ENCODE results near the gene ARSG.
A peak's percentile ranks its signal among the peaks of the same experiment; 100 is the strongest.

The ARSG gene

DNA sequence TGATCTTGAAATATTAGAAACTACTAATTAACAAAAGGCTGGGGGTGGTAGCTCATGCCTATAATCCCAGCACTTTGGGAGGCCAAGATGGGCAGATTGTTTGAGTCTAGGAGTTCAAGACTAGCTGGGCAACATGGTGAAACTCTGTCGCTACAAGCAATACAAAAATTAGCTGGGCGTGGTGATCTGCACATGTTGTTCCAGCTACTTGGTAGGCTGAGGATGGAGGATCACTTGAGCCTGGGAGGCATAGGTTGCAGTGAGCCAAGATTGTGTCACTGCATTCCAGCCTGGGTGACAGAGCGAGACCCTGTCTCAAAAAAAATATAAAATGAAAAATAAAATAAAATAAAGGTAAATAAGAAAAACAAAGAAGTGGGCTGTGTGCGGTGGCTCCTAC, 66.6 kb downstream of the ARSG start:
- ChIA-PET CTCF (interaction anchor here (0.7 to 2.0 kb wide), 3 partner anchors 10 to 79 kb away, joined by 3 to 6 read pairs (median 4); no protein-coding TSS in a partner anchor), POLR2A (no interaction called here)

DNA sequence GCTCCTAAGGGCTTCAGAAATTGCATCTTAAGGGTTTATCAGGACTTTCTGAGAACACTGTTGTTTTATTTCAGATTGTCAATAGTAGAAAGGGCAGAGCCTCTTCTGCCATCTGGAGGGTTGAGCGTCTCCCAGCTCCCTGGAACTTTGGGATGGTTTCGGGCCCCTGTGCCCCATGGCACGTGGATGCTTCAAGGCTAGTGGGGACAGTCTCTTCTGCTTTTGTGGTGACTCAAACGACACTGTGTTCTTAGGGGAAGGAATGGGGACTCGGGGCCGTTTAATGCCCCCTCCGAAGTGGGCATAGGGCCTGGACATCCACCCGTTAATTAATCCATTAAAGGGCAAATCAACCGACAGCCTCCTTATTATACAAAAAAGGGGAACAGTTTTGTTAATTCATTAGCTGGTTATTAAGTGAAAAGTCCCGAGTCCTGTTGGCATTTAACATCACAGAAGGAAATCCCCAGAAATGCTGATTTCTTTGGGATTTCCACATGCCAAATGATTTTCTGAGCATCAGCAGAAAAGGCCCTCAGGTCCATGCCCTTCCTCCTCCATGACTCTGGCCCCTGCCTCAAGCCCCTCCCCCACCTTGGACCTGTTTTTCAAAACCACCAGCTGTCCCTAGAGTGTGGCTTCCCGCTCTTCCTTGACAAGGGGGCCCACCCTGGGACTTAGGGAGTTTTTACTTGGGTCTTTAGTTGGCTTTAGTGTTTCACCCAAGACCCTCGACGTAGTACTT, 68.7 kb downstream of the ARSG start:
- Histone ChIP-seq H3K27ac (ENCODE audit: extremely low read depth, low read depth, low read length) (no peak overlapping the region), H3K4me1 (ENCODE audit: control insufficient read depth, insufficient read depth, low read length) (no peaks in the 10 kb centered on the region), H3K36me3 (ENCODE audit: control insufficient read depth in 2 of 2, insufficient read depth in 1 of 2, low read length in 2 of 2) (no peaks in the 10 kb centered on the region; a peak in 1 of 3 replicates), H3K4me3 (ENCODE audit: low read depth, low read length) (no peak overlapping the region), H3K9me3 (ENCODE audit: control insufficient read depth, insufficient read depth, low read depth, low read length) (no peaks in the 10 kb centered on the region)
- TF ChIP-seq KLF10 (tag by site-specific recombination; IDR thresholded peaks at IDR 0.05) (no peak), GLI2 (tag by site-specific recombination; IDR thresholded peaks at IDR 0.05; ENCODE audit: borderline replicate concordance, low read depth) (no peak), OSR2 (tag by site-specific recombination; IDR thresholded peaks at IDR 0.05) (no peak), ZNF423 (tag by site-specific recombination; IDR thresholded peaks at IDR 0.05) (no peak), ZNF24 (tag by site-specific recombination; IDR thresholded peaks at IDR 0.05) (no peak)
- ChIA-PET CTCF (no interaction called here), POLR2A (no interaction called here)

More for the DNA sequence above, 66.6 kb downstream of the ARSG start:
- Histone ChIP-seq H3K36me3 (ENCODE audit: control insufficient read depth in 2 of 2, insufficient read depth in 1 of 2, low read length in 2 of 2) (no peaks in the 10 kb centered on the region; a peak in 1 of 3 replicates), H3K4me3 (ENCODE audit: low read depth, low read length) (no peak overlapping the region), H3K4me1 (ENCODE audit: control insufficient read depth, insufficient read depth, low read length) (no peaks in the 10 kb centered on the region), H3K9me3 (ENCODE audit: control insufficient read depth, insufficient read depth, low read depth, low read length) (no peaks in the 10 kb centered on the region), H3K27ac (ENCODE audit: extremely low read depth, low read depth, low read length) (no peak overlapping the region)
- no peak for TF ChIP-seq BCL11A (tag by site-specific recombination; IDR thresholded peaks at IDR 0.05; ENCODE audit: low read depth)
- no peak for TF ChIP-seq ZNF426 (tag by site-specific recombination; IDR thresholded peaks at IDR 0.05)
- no peak for TF ChIP-seq ZNF585B (tag by site-specific recombination; IDR thresholded peaks at IDR 0.05)
- TF ChIP-seq ZNF596 (tag by site-specific recombination; IDR thresholded peaks at IDR 0.05), result no peak

DNA sequence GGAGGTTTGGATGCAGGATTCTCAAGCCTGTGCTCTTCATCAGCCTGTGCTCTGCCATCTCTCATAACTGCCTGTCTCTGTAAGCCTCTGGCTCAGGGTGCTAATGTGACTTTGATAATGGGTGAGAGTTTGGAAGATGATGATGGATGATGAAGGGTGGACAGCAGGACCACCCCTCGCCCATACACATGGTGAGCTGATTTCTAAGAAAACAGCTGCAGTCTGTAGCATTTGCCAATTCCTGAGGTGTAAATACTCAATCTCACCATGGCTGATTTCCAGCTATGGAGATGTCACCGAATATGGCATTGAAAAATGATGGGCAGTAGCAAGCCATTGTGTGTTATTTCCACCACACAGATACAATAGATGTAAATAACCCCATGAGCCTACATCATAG, 74.2 kb downstream of the ARSG start:
- no peaks in the 10 kb centered on the region for H3K36me3 ChIP-seq (ENCODE audit: control insufficient read depth in 2 of 2, insufficient read depth in 1 of 2, low read length in 2 of 2)
- ChIA-PET CTCF (interaction anchor here (1.5 to 1.8 kb wide), 2 partner anchors 34 to 100 kb away, joined by 4 to 6 read pairs; no protein-coding TSS in a partner anchor), POLR2A (no interaction called here)
- H3K27ac ChIP-seq (ENCODE audit: extremely low read depth, low read depth, low read length), result no peak overlapping the region
- TF ChIP-seq ZNF670 (tag by site-specific recombination; IDR thresholded peaks at IDR 0.05; ENCODE audit: low read depth) (no peak), ZNF335 (tag by site-specific recombination; conservative IDR thresholded peaks at IDR 0.05) (no peak), ZNF202 (tag by site-specific recombination; IDR thresholded peaks at IDR 0.05; ENCODE audit: borderline replicate concordance) (no peak), ZNF112 (tag by site-specific recombination; IDR thresholded peaks at IDR 0.05) (peak; percentile 95)
- no peaks in the 10 kb centered on the region for H3K4me1 ChIP-seq (ENCODE audit: control insufficient read depth, insufficient read depth, low read length)
- H3K4me3 ChIP-seq (ENCODE audit: low read depth, low read length), result no peak overlapping the region
- H3K9me3 ChIP-seq (ENCODE audit: control insufficient read depth, insufficient read depth, low read depth, low read length), result no peaks in the 10 kb centered on the region

DNA sequence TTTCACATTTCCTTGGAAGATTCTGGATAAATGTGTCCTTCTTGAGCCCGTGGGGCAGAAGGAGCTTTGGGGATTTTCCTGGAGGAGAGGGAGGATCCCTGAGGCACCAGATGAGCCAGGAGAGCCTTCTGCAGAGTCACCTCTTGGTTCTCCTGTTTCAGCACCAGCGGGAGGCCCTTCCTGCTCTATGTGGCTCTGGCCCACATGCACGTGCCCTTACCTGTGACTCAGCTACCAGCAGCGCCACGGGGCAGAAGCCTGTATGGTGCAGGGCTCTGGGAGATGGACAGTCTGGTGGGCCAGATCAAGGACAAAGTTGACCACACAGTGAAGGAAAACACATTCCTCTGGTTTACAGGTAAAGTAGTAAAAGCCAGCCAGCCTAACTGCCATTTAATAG, 77.1 kb downstream of the ARSG start:
- CTCF ChIA-PET, result interaction anchor here (0.6 kb wide), 1 partner anchor 602 kb away, joined by 3 read pairs; no protein-coding TSS in a partner anchor
- Histone ChIP-seq H3K4me1 (ENCODE audit: control insufficient read depth, insufficient read depth, low read length) (no peaks in the 10 kb centered on the region), H3K4me3 (ENCODE audit: low read depth, low read length) (no peak overlapping the region), H3K9me3 (ENCODE audit: control insufficient read depth, insufficient read depth, low read depth, low read length) (no peaks in the 10 kb centered on the region), H3K36me3 (ENCODE audit: control insufficient read depth in 2 of 2, insufficient read depth in 1 of 2, low read length in 2 of 2) (no peaks in the 10 kb centered on the region), H3K27ac (ENCODE audit: extremely low read depth, low read depth, low read length) (no peak overlapping the region)
- TF ChIP-seq ZBTB48 (tag by site-specific recombination; IDR thresholded peaks at IDR 0.05) (no peak), ZNF239 (tag by site-specific recombination; IDR thresholded peaks at IDR 0.05) (no peak), ZBTB17 (tag by site-specific recombination; IDR thresholded peaks at IDR 0.05) (no peak)
- TF ChIP-seq, protein P1, sequence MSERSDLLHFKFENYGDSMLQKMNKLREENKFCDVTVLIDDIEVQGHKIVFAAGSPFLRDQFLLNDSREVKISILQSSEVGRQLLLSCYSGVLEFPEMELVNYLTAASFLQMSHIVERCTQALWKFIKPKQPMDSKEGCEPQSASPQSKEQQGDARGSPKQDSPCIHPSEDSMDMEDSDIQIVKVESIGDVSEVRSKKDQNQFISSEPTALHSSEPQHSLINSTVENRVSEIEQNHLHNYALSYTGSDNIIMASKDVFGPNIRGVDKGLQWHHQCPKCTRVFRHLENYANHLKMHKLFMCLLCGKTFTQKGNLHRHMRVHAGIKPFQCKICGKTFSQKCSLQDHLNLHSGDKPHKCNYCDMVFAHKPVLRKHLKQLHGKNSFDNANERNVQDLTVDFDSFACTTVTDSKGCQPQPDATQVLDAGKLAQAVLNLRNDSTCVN (tag by site-specific recombination; optimal IDR thresholded peaks at IDR 0.05), result no peak
- POLR2A ChIA-PET, result no interaction called here
